Calu3 (cell line): ENCODE data around the gene P2RX2. TPM values are rescaled to one million over a fixed set of nuclear protein-coding genes. Genes with fewer than 3 reads are reported as not detected.

Source experiments
- BruUV-seq: library from RNA; stranded (reverse); fragments of 400-500 nt; replicated peaks from 2 replicates; lab custom pipeline; 2021; lab: Mats Ljungman, UMichigan
- CTCF ChIA-PET: fragments of 300-600 bp; sonication (Branson Sonifier 250); formaldehyde crosslinking; loops from one replicate; lab custom pipeline; 2022; ENCODE audit warnings: antibody characterized with exemption; lab: Charles Lee
- DNase-seq: peaks from one replicate; pipeline ENCODE4 v3.0.0; 2022
- H3K27ac Mint-ChIP-seq: one replicate; pipeline ENCODE4 v1.8.0; 2022; ENCODE audit warnings: mixed read lengths; ENCODE audit not compliant: unreplicated experiment
- H3K27me3 Mint-ChIP-seq: one replicate; pipeline ENCODE4 v1.8.0; 2022; ENCODE audit warnings: mixed read lengths; ENCODE audit not compliant: unreplicated experiment
- H3K36me3 Mint-ChIP-seq: one replicate; pipeline ENCODE4 v1.8.0; 2022; ENCODE audit warnings: mild to moderate bottlenecking, moderate library complexity, mixed read lengths; ENCODE audit not compliant: insufficient read depth, unreplicated experiment
- H3K4me1 Mint-ChIP-seq: one replicate; pipeline ENCODE4 v1.8.0; 2022; ENCODE audit warnings: mild to moderate bottlenecking, low read depth, mixed read lengths; ENCODE audit not compliant: unreplicated experiment
- H3K4me3 Mint-ChIP-seq: one replicate; pipeline ENCODE4 v1.8.0; 2022; ENCODE audit warnings: mild to moderate bottlenecking, low read depth, moderate library complexity, mixed read lengths; ENCODE audit not compliant: unreplicated experiment
- H3K9me3 Mint-ChIP-seq: one replicate; pipeline ENCODE4 v1.8.0; 2022; ENCODE audit warnings: low read depth, mixed read lengths; ENCODE audit not compliant: unreplicated experiment
- CTCF ChIP-seq: fragments of 200-600 bp; IDR thresholded peaks from one replicate; pipeline ENCODE4 v1.8.0; 2022; ENCODE audit warnings: antibody characterized with exemption; ENCODE audit not compliant: unreplicated experiment
- intact Hi-C: fragments of 100-400 bp; cut with micrococcal nuclease; formaldehyde crosslinking; loops from one replicate; pipeline ENCODE4 v1.10.0; 2022; ENCODE audit not compliant: unreplicated experiment
- total RNA-seq: library from RNA; stranded (reverse); gene quantifications from 2 replicates; pipeline ENCODE4 v1.2.3, GENCODE V29; 2022

The P2RX2 gene
- total RNA-seq, 1 experiment from 2014 or later = not detected

GRCh38 chr12:132638541-132639408 lies 20.2 kb downstream of the P2RX2 start:
- intact Hi-C loops = no loop called here
- Mint-ChIP-seq H3K27me3 (no peaks in the 10 kb centered on the region), H3K9me3 (no peaks in the 10 kb centered on the region), H3K4me3 (no peak overlapping the region), H3K36me3 (peaks cover 50% of the 10 kb centered on the region), H3K27ac (no peak overlapping the region), H3K4me1 (no peaks in the 10 kb centered on the region)
- peak; percentile 54 for DNase-seq
- peak; percentile 92 for TF ChIP-seq CTCF
- CTCF ChIA-PET = interaction anchor here (0.6 to 1.7 kb wide), 7 partner anchors 13 to 485 kb away, joined by 3 to 9 read pairs (median 4); no protein-coding TSS in a partner anchor
- BruUV-seq = no TSS peak

GRCh38 chr12:132639956-132640520 lies 21.5 kb downstream of the P2RX2 start:
- CTCF ChIA-PET = interaction anchor here (0.6 to 0.8 kb wide), 3 partner anchors 14 to 27 kb away, joined by 3 to 4 read pairs (median 3); no protein-coding TSS in a partner anchor
- no peaks in the 10 kb centered on the region for H3K4me1 Mint-ChIP-seq
- H3K9me3 Mint-ChIP-seq = no peaks in the 10 kb centered on the region
- H3K4me3 Mint-ChIP-seq = no peak overlapping the region
- no TSS peak for BruUV-seq
- H3K36me3 Mint-ChIP-seq = peaks cover 45% of the 10 kb centered on the region
- TF ChIP-seq CTCF = no peak
- no peaks in the 10 kb centered on the region for H3K27me3 Mint-ChIP-seq
- H3K27ac Mint-ChIP-seq = no peak overlapping the region
- no peak for DNase-seq
- intact Hi-C loops = no loop called here

GRCh38 chr12:132640936-132641335 lies 22.4 kb downstream of the P2RX2 start:
- intact Hi-C loops = no loop called here
- CTCF ChIA-PET = interaction anchor here (0.6 kb wide), 1 partner anchor 25 kb away, joined by 3 read pairs; no protein-coding TSS in a partner anchor
- DNase-seq = no peak
- no peak overlapping the region for H3K27ac Mint-ChIP-seq
- no peak for TF ChIP-seq CTCF
- H3K27me3 Mint-ChIP-seq = no peaks in the 10 kb centered on the region
- H3K4me1 Mint-ChIP-seq = no peaks in the 10 kb centered on the region
- H3K4me3 Mint-ChIP-seq = no peak overlapping the region
- BruUV-seq = no TSS peak
- H3K9me3 Mint-ChIP-seq = no peaks in the 10 kb centered on the region
- peaks cover 49% of the 10 kb centered on the region for H3K36me3 Mint-ChIP-seq

- CTCF ChIA-PET = interaction anchor here (0.6 to 0.7 kb wide), 2 partner anchors 223 to 293 kb away, joined by 3 to 4 read pairs; no protein-coding TSS in a partner anchor
- Mint-ChIP-seq H3K4me3 (no peak overlapping the region), H3K4me1 (no peaks in the 10 kb centered on the region), H3K27me3 (no peaks in the 10 kb centered on the region), H3K36me3 (peaks cover 47% of the 10 kb centered on the region), H3K27ac (no peak overlapping the region), H3K9me3 (no peaks in the 10 kb centered on the region)
- DNase-seq = no peak
- intact Hi-C loops = no loop called here
- TSS peak; percentile 42 for BruUV-seq
- no peak for TF ChIP-seq CTCF
These were observed 23.5 kb downstream of the P2RX2 start for GRCh38 chr12:132641811-132642650.
